Activated CD4-positive, alpha-beta T cell treated with anti-CD3 and anti-CD28 coated beads for 1 hour (primary cell): ENCODE results near the gene FAM241B.

Experiments
- DNase-seq: peaks from one replicate; pipeline ENCODE4 v3.0.0-alpha.2; 2020

Gene FAM241B, protein sequence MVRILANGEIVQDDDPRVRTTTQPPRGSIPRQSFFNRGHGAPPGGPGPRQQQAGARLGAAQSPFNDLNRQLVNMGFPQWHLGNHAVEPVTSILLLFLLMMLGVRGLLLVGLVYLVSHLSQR

DNA sequence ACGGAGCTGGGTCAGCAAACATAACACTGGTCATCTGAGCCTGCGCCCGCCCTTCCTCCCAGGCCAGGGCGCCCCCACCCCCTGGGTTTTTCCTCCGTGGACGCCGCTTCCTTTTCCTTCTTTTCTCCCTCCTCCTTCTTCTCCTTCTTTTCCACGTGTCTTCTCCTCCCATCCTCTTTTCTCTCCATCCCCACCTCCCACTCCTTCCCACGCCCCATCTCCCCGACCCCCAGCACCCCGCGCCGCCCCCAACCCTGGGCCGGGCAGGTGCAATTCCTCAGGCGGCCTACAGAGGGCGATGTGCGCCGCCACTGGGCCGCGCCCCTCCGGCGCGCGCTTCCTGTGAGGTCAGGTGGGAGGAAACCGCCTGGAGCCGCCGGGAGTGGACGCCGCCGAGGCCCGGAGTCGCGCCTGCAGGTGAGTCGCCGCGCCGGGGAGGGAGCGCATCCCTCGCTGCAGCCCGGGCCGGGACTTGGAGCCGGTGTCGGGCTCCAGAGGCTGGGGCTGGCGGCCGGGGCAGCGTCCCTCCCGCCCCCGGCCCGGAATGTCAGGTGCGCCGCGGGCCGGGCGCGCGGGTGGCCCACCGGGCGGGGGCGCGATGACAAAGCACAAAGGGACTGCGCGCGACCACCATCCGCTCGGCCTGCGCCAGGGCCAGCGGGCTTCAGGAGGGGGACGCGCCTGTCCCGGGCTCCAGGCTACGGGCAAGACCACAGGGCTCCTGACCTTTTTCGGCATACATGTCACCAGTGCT, at the start of gene FAM241B:
FAM241B (plus strand) TSS at position 351 of the 754 bp plus-strand sequence. CDS start 1,497 bp downstream, outside the sequence.
- peak; percentile 59 for DNase-seq

- no peak for DNase-seq
Observed at GRCh38 chr10:69580435-69580834, 49.6 kb upstream of the FAM241B start.

- no peak for DNase-seq
Observed at GRCh38 chr10:69583106-69583505, 46.9 kb upstream of the FAM241B start.

- no peak for DNase-seq
Observed at GRCh38 chr10:69584624-69585023, 45.4 kb upstream of the FAM241B start.

GRCh38 chr10:69588358-69588757, 41.7 kb upstream of the FAM241B start:
- DNase-seq, result no peak

DNA sequence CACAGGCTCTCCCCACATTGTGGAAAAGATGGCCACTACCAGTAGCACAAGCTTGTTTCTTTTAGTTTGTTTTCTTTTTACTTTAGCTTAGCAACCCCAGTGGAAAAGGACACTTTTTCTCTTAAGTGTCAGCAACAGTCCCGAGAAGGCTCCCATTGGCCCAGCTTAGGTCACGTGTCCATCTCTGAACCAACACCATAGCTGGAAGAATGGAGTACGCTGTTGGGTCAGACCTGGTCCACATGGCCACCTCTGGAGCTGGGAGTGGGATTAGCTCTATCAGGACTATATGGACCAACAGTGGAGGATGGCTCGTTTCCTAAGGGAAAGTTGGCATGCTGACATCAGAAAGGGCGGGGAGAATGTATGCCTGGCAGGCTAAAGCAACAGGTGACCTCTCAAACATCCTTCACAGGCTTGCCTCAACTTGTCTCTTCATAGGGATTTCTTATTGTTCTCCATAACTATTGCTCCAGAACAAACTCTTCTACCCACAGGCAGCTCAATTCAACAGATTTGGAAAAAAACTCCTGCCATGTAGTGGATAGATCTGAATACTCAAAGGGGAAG, 29.2 kb upstream of the FAM241B start:
- no peak for DNase-seq

DNA sequence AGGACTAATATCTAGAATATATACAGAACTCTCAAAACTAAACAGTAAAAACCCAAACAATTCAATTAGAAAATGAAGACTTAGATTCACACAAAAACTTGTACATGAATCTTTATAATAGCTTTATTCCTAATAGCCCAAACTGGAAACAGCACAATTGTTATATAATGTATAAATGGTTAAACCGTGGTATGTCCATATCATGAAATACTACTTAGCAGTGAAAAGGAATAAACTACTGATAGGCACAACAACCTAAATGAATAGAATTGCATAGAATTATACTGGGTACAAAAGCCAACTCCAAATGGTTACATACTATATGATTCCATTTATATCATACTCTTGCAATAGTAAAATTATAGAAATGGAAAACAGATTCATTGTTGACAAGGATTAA, 21.0 kb upstream of the FAM241B start:
- no peak for DNase-seq

- no peak for DNase-seq
Observed at GRCh38 chr10:69612760-69613159, 17.3 kb upstream of the FAM241B start.

GRCh38 chr10:69614130-69614529, 15.9 kb upstream of the FAM241B start:
- DNase-seq, result no peak

- no peak for DNase-seq
Observed at GRCh38 chr10:69616358-69616757, 13.7 kb upstream of the FAM241B start.

GRCh38 chr10:69618746-69619145, 11.3 kb upstream of the FAM241B start:
- no peak for DNase-seq

- no peak for DNase-seq
Observed at GRCh38 chr10:69619626-69620025, 10.4 kb upstream of the FAM241B start.

- DNase-seq, result no peak
Observed at GRCh38 chr10:69620625-69621024, 9.4 kb upstream of the FAM241B start.

DNA sequence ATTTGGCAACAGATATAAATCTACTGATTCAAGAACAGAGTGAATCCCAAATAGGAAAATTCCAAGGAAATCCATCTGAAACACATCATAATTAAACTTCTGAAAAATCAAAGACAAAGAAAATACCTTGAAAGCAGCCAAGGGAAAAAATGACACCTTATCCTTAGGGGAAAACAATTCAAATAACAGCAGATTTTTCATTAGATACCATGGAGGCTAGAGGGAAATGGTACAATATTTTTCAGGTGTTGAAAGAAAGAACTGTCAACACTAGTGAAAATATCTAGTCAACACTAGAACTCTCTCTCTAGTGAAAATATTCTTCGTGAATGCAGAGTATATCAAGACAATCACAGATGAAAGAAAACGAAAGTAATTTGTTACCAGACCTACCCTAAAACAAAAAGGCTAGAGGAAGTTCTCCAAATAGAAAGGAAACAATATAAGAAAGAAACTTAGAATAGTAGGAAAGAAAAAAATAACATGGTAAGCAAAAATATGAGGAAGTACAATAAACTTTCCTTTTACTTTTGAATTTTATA, 5.7 kb upstream of the FAM241B start:
- no peak for DNase-seq

- no peak for DNase-seq
Observed at GRCh38 chr10:69626826-69627225, 3.2 kb upstream of the FAM241B start.

GRCh38 chr10:69628891-69629290, 1.2 kb upstream of the FAM241B start:
- DNase-seq, result no peak

GRCh38 chr10:69629519-69629896, 539 bp upstream of the FAM241B start:
- no peak for DNase-seq

- DNase-seq, result no peak
Observed at GRCh38 chr10:69630651-69631400, 779 bp downstream of the FAM241B start.

GRCh38 chr10:69631566-69631965, 1.5 kb downstream of the FAM241B start:
- no peak for DNase-seq

DNA sequence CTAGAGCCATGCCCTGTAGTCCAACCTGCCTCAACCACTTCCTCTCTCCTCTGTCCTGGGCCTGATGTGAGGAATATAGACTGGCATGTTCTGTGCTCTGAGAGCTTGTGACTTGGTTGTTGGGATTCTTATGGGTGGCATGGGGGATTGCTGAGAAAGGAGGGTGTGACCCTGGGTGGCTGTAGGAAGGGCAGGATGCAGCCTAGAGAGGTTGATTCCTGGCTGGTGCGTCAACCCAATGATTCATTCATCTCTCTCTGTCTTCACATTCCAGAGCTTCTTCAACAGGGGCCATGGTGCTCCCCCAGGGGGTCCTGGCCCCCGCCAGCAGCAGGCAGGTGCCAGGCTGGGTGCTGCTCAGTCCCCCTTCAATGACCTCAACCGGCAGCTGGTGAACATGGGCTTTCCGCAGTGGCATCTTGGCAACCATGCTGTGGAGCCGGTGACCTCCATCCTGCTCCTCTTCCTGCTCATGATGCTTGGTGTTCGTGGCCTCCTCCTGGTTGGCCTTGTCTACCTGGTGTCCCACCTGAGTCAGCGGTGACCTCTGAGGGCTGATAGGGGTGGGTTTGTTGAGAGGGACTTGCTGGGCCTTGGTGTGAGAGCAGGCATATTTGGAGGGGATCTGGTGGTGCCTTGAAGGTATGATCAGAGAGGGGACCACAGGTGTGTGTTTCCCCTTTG, 2.6 kb downstream of the FAM241B start:
- DNase-seq, result no peak

GRCh38 chr10:69633673-69634635, 3.9 kb downstream of the FAM241B start:
- DNase-seq, result no peak
